HCT116 (cell line): ENCODE data around the gene SSTR3. TPM values are rescaled to one million over a fixed set of nuclear protein-coding genes. Genes with fewer than 3 reads are reported as not detected.

Experiments
- ATAC-seq: fragments of 200-7000 bp; cut with Tn5 transposase; 2 replicates; pipeline ENCODE4 v1.9.1; 2020; ENCODE audit warnings: mild to moderate bottlenecking, moderate library complexity
- BruUV-seq: library from RNA; stranded (reverse); fragments of 400-500 nt; replicated peaks from 2 replicates; lab custom pipeline; 2021; lab: Mats Ljungman, UMichigan
- CTCF ChIA-PET: fragments of 300-600 bp; sonication (Branson Sonifier 250); formaldehyde crosslinking; loops from one replicate; lab custom pipeline; 2021; ENCODE audit warnings: antibody characterized with exemption; lab: Charles Lee
- POLR2A ChIA-PET: fragments of 300-600, 350-600 bp; sonication (Branson Sonifier 250); formaldehyde crosslinking; loops from one replicate; lab custom pipeline; 2021; ENCODE audit warnings: antibody characterized with exemption; lab: Charles Lee
- RAD21 ChIA-PET, 2 experiments: fragments of 300-600 bp; sonication (Branson Sonifier 250); formaldehyde crosslinking; loops; one replicate each; lab custom pipeline; 2023; ENCODE audit warnings: low total read pairs in 2 of 2; ENCODE audit not compliant: uncharacterized antibody in 2 of 2, unreplicated experiment in 2 of 2, low non-redundant PET in 1 of 2; lab: Charles Lee
- DNase-seq: peaks from one replicate; pipeline ENCODE4 v3.0.0-alpha.2; 2010; ENCODE audit warnings: low read depth, low spot score
- H2AFZ ChIP-seq: fragments of 200-600 bp; shearing (Covaris generic), sonication (generic); 2 replicates; pipeline ENCODE4 v1.6.1; 2017; ENCODE audit warnings: low read depth, mixed run types, mixed read lengths, antibody characterized with exemption, low read length; ENCODE audit not compliant: poor library complexity, severe bottlenecking
- H3K27ac ChIP-seq: 2 replicates; pipeline ENCODE4 v1.5.1; 2012; ENCODE audit warnings: low read depth, low read length
- H3K27me3 ChIP-seq: fragments of 200-600 bp; sonication (generic); 2 replicates; pipeline ENCODE4 v1.6.1; 2016; ENCODE audit warnings: mixed run types, low read length, mixed read lengths; ENCODE audit not compliant: insufficient read depth
- H3K36me3 ChIP-seq, 2 experiments: fragments of 200-500 bp in 1 of 2; fragments of 200-600 bp in 1 of 2; sonication (Bioruptor generic) in 1 of 2; sonication (generic) in 1 of 2; 2 replicates each; pipeline versions ENCODE4 v1.5.1 to v1.6.1; 2014 to 2016; ENCODE audit warnings: low read length in 2 of 2, inconsistent platforms in 1 of 2, mixed read lengths in 1 of 2, mixed run types in 1 of 2; ENCODE audit not compliant: insufficient read depth in 2 of 2, control insufficient read depth in 1 of 2
- H3K4me1 ChIP-seq, 2 experiments: fragments of 200-600 bp in 1 of 2; sonication (generic) in 1 of 2; 2 replicates each; pipeline versions ENCODE4 v1.5.1 to v1.6.1; 2012 to 2017; ENCODE audit warnings: low read length in 2 of 2, inconsistent platforms in 1 of 2, mild to moderate bottlenecking in 1 of 2, mixed read lengths in 1 of 2, mixed run types in 1 of 2, moderate library complexity in 1 of 2; ENCODE audit not compliant: insufficient read depth in 2 of 2, control insufficient read depth in 1 of 2
- H3K4me2 ChIP-seq: fragments of 200-600 bp; sonication (generic); 2 replicates; pipeline ENCODE4 v1.6.1; 2017; ENCODE audit warnings: mixed run types, low read length, mixed read lengths
- H3K4me3 ChIP-seq, 2 experiments: fragments of 200-600 bp in 1 of 2; sonication (generic) in 1 of 2; replicated peaks in 1 of 2; 2 replicates each; pipeline ENCODE4 v1.5.1; 2011 to 2016; ENCODE audit warnings: low read length in 2 of 2, control low read depth in 1 of 2, low read depth in 1 of 2, mild to moderate bottlenecking in 1 of 2, mixed read lengths in 1 of 2, mixed run types in 1 of 2
- H3K79me2 ChIP-seq: fragments of 200-600 bp; sonication (generic); 2 replicates; pipeline ENCODE4 v1.6.1; 2017; ENCODE audit warnings: mild to moderate bottlenecking, mixed run types, low read length, moderate library complexity, mixed read lengths; ENCODE audit not compliant: insufficient read depth
- H3K9ac ChIP-seq: fragments of 200-600 bp; sonication (generic); 2 replicates; pipeline ENCODE4 v1.6.1; 2016; ENCODE audit warnings: low read length, mixed read lengths
- H3K9me2 ChIP-seq: fragments of 200-600 bp; sonication (generic), shearing (Covaris generic); 2 replicates; pipeline ENCODE4 v1.6.1; 2017; ENCODE audit warnings: mixed run types, mild to moderate bottlenecking, moderate library complexity; ENCODE audit not compliant: insufficient read depth
- H3K9me3 ChIP-seq, 2 experiments: fragments of 200-500 bp in 1 of 2; fragments of 200-600 bp in 1 of 2; sonication (Bioruptor generic) in 1 of 2; sonication (generic) in 1 of 2; 2 replicates each; pipeline ENCODE4 v1.6.1; 2014 to 2017; ENCODE audit warnings: low read length in 2 of 2, mixed read lengths in 2 of 2, inconsistent platforms in 1 of 2, low read depth in 1 of 2, mild to moderate bottlenecking in 1 of 2, mixed run types in 1 of 2, moderate library complexity in 1 of 2; ENCODE audit not compliant: control insufficient read depth in 1 of 2, insufficient read depth in 1 of 2
- H4K20me1 ChIP-seq: fragments of 200-600 bp; sonication (generic), shearing (Covaris generic); 2 replicates; pipeline ENCODE4 v1.6.1; 2017; ENCODE audit warnings: mixed run types, mild to moderate bottlenecking, moderate library complexity; ENCODE audit not compliant: insufficient read depth
- ATF3 ChIP-seq: IDR thresholded peaks from 2 replicates; pipeline ENCODE4 v1.6.1; 2012
- CBX3 ChIP-seq: IDR thresholded peaks from 2 replicates; pipeline ENCODE4 v1.6.1; 2012; ENCODE audit warnings: low read depth
- EGR1 ChIP-seq: IDR thresholded peaks from 2 replicates; pipeline ENCODE4 v1.6.1; 2012; ENCODE audit warnings: low read depth
- ELF1 ChIP-seq: IDR thresholded peaks from 2 replicates; pipeline ENCODE4 v1.6.1; 2012; ENCODE audit warnings: low read depth, borderline replicate concordance
- EZH2 ChIP-seq: fragments of 200-600 bp; sonication (generic); IDR thresholded peaks from 2 replicates; pipeline ENCODE4 v1.6.1; 2017; ENCODE audit warnings: antibody characterized with exemption, mixed run types
- EZH2phosphoT487 ChIP-seq: fragments of 200-600 bp; IDR thresholded peaks from 2 replicates; pipeline ENCODE4 v1.6.1; 2018; ENCODE audit warnings: antibody characterized with exemption, borderline replicate concordance
- JUND ChIP-seq: IDR thresholded peaks from 2 replicates; pipeline ENCODE4 v1.6.1; 2012
- MAX ChIP-seq: IDR thresholded peaks from 2 replicates; pipeline ENCODE4 v1.6.1; 2012
- POLR2AphosphoS5 ChIP-seq: IDR thresholded peaks from 2 replicates; pipeline ENCODE4 v1.6.1; 2011; ENCODE audit warnings: mild to moderate bottlenecking, low read depth, low read length, moderate library complexity
- RAD21 ChIP-seq: IDR thresholded peaks from 2 replicates; pipeline ENCODE4 v1.6.1; 2012; ENCODE audit warnings: low read depth, mild to moderate bottlenecking
- REST ChIP-seq: IDR thresholded peaks from 2 replicates; pipeline ENCODE4 v1.6.1; 2012; ENCODE audit warnings: low read depth
- SP1 ChIP-seq: IDR thresholded peaks from 2 replicates; pipeline ENCODE4 v1.6.1; 2012; ENCODE audit warnings: low read depth
- SRF ChIP-seq: IDR thresholded peaks from 2 replicates; pipeline ENCODE4 v1.6.1; 2012; ENCODE audit warnings: low read depth
- TCF7L2 ChIP-seq: IDR thresholded peaks from 2 replicates; pipeline ENCODE4 v1.7.0; 2011; ENCODE audit warnings: borderline replicate concordance, inconsistent platforms; ENCODE audit not compliant: insufficient read depth, insufficient read length; ENCODE audit errors: extremely low read depth
- ZFX ChIP-seq: fragments of 450-650 bp; IDR thresholded peaks from 2 replicates; pipeline ENCODE4 v1.6.1; 2017
- ZNF274 ChIP-seq: fragments of 200-500 bp; sonication (Bioruptor generic); IDR thresholded peaks from 2 replicates; pipeline ENCODE4 v1.6.1; 2014; ENCODE audit warnings: mild to moderate bottlenecking, low read depth, low read length, inconsistent platforms
- intact Hi-C: fragments of 100-400 bp; cut with micrococcal nuclease; formaldehyde crosslinking; loops from 2 replicates; pipeline ENCODE4 v1.10.0; 2022
- total RNA-seq: library from RNA; stranded (reverse); gene quantifications from one replicate; pipeline ENCODE4 v1.2.1, GENCODE V29; 2021; ENCODE audit not compliant: unreplicated experiment
- TF ChIP-seq, protein P1 (sequence below), 3 experiments: fragments of 200-600 bp in 1 of 3; sonication (generic) in 1 of 3; IDR thresholded peaks in 2 of 3; conservative IDR thresholded peaks in 1 of 3; 2 replicates each; pipeline ENCODE4 v1.5.1; 2012 to 2017; ENCODE audit warnings: low read depth in 2 of 3, low read length in 2 of 3, antibody characterized with exemption in 1 of 3, borderline replicate concordance in 1 of 3, control low read depth in 1 of 3, mild to moderate bottlenecking in 1 of 3, mixed read lengths in 1 of 3, mixed run types in 1 of 3, moderate library complexity in 1 of 3; ENCODE audit not compliant: insufficient read depth in 1 of 3

Gene SSTR3
- total RNA-seq, 1 experiment from 2014 or later: not detected

GRCh38 chr22:37185646-37186227, 26.5 kb downstream of the SSTR3 start:
- Histone ChIP-seq H3K4me2 (peak overlapping the region; percentile 96), H3K36me3 (no peaks in the 10 kb centered on the region), H3K4me1 (peaks cover 45 to 51% of the 10 kb centered on the region in 2 experiments), H3K27me3 (no peaks in the 10 kb centered on the region), H3K9me2 (no peaks in the 10 kb centered on the region), H4K20me1 (no peaks in the 10 kb centered on the region), H3K4me3 (no peak overlapping the region), H2AFZ (no peak overlapping the region), H3K79me2 (no peaks in the 10 kb centered on the region), H3K9me3 (no peaks in the 10 kb centered on the region), H3K9ac (no peak overlapping the region), H3K27ac (no peak overlapping the region)
- DNase-seq: no peak
- RAD21 ChIA-PET: interaction anchor here in 1 of 2 experiments (1.7 kb wide), 1 partner anchor 12 kb away, joined by 7 read pairs; no protein-coding TSS in a partner anchor
- CTCF ChIA-PET: interaction anchor here (0.6 to 1.1 kb wide), 3 partner anchors 59 to 74 kb away, joined by 3 to 4 read pairs (median 3); no protein-coding TSS in a partner anchor
- BruUV-seq: no TSS peak
- POLR2A ChIA-PET: no interaction called here
- intact Hi-C loops: no loop called here
- TF ChIP-seq EZH2 (no peak), SP1 (no peak), POLR2AphosphoS5 (no peak), CBX3 (no peak), ELF1 (no peak), ZFX (no peak), ATF3 (no peak), TCF7L2 (no peak), SRF (no peak), RAD21 (no peak), JUND (no peak), EGR1 (no peak), EZH2phosphoT487 (no peak), ZNF274 (no peak), MAX (no peak), REST (no peak)
- TF ChIP-seq, protein P1, sequence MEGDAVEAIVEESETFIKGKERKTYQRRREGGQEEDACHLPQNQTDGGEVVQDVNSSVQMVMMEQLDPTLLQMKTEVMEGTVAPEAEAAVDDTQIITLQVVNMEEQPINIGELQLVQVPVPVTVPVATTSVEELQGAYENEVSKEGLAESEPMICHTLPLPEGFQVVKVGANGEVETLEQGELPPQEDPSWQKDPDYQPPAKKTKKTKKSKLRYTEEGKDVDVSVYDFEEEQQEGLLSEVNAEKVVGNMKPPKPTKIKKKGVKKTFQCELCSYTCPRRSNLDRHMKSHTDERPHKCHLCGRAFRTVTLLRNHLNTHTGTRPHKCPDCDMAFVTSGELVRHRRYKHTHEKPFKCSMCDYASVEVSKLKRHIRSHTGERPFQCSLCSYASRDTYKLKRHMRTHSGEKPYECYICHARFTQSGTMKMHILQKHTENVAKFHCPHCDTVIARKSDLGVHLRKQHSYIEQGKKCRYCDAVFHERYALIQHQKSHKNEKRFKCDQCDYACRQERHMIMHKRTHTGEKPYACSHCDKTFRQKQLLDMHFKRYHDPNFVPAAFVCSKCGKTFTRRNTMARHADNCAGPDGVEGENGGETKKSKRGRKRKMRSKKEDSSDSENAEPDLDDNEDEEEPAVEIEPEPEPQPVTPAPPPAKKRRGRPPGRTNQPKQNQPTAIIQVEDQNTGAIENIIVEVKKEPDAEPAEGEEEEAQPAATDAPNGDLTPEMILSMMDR (IDR thresholded peaks at IDR 0.05 in 2 of 3, conservative IDR thresholded peaks at IDR 0.05 in 1 of 3; ENCODE audit: borderline replicate concordance in 1 of 3, insufficient read depth in 1 of 3, low read depth in 2 of 3, low read length in 2 of 3): no peak
- ATAC-seq: no peak
